Stimulated activated CD8-positive, alpha-beta memory T cell treated with anti-CD3 and anti-CD28 coated beads, Interleukin-4, amount 100 ng/mL, for 48 hours (primary cell): Measurements from ENCODE around the gene IGF2BP2.
"Not testable (repeated sequence)": the region's sequence is repeated elsewhere in the genome, so short reads cannot be mapped to it uniquely, and the experiment has no call there.

Experiments used
- DNase-seq: peaks from one replicate; pipeline ENCODE4 v3.0.0-alpha.2; 2020

The IGF2BP2 gene

DNA sequence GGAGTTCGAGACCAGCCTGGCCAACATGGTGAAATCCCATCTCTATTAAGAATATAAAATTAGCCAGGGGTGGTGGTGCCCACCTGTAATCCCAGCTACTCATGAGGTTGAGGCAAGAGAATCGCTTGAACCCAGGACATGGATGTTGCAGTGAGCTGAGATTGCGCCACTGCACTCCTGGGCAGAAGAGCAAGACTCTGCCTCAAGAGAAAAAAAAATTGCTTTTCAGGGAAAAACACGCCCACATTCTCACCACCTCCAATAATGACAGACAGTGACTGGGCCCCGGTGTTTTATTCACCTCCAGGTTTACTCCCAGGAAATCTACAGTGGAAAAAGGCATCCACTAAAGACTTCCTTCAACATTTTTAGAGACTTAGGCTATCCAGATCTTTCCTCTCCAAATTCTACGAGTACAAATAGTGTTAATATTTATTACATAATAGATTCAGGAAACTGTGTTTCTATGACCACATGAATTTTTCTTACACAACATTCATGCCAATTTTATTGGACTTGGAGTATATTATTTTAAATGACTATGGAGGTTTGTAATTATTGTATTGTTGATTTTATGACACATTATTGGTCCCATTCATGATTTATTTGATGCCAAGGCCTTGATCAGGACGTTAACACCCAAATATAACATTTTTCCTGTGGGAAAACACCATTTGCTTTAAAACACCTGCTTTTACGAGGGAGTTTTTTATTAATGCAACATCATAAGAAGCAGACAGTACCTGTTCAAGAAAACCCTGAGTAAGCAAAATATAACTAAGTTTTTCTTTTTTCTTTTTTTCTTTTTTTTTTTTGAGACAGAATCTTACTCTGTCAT, 26.6 kb downstream of the IGF2BP2 start:
- no peak for DNase-seq

- no peak for DNase-seq
Observed at GRCh38 chr3:185797108-185797881, 27.5 kb downstream of the IGF2BP2 start.

GRCh38 chr3:185796431-185797107, 28.3 kb downstream of the IGF2BP2 start:
- DNase-seq: no peak

DNA sequence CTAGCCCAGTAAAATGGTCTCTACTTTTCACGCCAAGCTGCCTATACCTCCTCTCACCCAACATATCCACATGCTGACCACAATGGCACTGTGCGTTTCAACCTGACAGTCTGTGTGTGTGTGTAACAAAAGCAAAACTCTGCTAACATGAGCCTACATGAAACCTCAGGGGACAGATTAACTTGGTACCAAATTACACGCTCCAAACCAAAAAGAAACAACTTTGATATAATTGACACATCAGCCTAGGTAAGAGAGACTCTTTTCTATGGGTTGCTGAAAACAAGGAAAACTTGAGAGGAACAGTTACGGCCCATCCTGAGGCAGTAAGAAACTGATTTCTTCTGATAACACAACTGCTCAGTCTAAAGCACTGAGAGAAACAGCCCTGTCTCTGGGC, 31.5 kb downstream of the IGF2BP2 start:
- DNase-seq: no peak

DNA sequence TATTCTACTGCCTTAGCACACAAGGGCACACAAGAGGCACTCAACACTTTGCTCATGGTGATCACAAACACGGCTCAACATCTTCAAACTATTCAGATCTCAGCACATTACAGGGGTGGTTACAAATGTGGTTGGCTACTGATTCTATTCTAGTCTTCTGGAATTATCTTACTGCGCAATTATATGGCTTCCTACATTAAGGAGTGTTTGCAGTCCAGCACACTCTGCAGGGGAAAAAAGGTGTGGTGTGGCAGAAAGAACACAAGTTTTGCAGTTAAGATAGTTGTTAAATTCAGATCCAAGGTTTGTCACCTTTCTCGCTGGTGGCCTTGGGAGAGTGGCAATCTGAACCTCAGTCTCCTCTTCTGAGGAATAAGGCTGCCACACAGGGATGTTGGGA, 31.9 kb downstream of the IGF2BP2 start:
- DNase-seq: no peak

DNA sequence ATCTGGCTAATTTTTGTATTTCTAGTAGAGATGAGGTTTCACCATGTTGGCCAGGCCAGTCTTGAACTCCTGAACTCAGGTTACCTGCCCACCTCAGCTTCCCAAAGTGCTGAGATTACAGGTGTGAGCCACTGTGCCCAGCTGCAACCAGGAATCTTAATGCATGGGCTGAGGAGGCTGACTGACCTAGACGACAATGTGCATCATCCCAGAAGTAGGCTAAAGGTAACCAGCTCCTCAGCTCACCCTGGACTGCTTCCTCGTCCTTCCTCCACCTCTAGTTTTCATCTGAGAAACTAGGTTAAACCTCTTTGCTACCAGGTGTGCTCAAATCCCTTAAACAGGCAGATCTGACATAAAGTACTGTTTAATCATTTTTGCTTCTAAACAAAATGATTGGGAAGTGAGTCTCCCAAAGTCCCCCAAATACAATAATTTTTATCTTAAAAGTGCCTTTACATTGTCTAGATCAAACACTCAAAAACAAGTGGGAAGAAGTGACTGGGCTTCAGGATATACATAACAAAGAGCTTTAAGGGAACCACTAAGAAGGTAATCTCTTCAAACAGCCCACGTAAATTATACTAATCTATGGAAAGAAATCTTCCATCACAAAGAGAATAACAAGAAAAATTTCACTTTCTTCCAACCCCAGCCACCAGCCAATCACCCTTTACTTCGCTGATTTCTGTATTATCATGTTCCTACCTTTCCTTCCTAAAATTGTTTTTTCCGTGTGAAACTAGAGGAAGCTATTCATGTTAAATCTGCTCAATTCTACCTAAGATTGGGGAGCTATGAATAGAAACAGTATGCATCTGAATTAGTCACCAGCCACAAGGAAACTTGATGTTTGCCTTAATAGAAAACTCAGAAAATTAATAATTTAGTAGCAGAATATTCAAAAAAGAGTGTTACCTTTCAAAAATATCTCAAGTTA, 34.7 kb downstream of the IGF2BP2 start:
- no peak for DNase-seq

GRCh38 chr3:185789134-185789533, 35.7 kb downstream of the IGF2BP2 start:
- no peak for DNase-seq

DNA sequence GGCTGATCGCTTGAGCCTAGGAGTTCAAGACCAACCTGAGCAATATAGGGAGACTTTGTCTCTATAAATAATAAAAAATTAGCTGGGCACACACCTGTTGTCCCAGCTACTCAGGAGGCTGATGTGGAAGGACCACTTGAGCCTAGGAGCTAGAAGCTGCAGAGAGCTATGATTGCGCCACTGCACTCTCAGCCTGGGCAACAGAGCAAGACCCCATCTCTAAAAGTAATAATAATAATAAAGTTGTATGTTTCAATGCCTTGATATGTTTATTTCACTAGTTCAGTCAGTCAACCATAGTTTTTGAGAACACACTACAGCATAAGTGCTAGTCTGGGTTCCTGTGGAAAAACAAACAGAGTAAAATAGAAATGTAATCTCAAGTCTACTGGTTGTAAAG, 36.5 kb downstream of the IGF2BP2 start:
- DNase-seq: no peak

DNA sequence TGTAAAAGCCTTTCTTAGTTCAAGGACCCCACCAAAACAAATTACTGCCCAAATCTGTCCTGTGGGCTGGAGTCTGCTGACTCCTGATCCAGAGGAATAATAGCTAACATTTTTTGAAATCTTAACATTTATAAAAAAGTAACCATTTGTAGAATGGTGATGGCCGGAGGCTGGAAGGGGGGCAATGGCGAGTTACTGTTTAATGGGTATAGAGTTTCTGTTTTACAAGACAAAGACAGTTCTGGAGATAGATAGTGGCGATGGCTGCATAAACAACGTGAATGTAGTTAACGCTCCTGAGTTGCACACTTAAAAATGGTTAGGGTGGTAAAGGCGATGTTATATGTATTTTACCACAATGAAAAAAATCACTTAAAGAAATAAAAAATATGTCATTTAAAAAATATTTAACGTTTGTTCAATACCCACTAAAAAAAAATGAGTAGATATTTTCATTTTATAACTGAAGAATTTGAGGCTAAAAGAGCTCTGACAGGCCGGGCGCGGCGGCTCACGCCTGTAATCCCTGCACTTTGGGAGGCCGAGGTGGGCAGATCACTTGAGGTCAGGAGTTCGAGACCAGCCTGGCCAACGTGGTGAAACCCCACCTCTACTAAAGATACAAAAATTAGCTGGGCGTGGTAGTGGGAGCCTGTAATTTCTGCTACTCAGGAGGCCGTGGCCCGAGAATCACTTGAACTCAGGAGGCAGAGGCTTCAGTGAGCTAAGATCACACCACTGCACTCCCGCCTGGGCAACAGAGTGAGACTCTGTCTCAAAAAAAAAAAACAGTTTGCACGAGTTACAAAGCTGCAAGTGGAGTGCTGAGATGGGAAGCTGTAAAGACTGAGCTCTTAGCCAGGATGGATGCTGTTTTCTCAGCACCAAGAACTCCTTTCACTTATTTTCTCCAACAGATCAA, 37.6 kb downstream of the IGF2BP2 start:
- DNase-seq: no peak

GRCh38 chr3:185786258-185786657, 38.6 kb downstream of the IGF2BP2 start:
- DNase-seq: not testable (repeated sequence)

GRCh38 chr3:185784317-185784716, 40.5 kb downstream of the IGF2BP2 start:
- no peak for DNase-seq

GRCh38 chr3:185781759-185782158, 43.1 kb downstream of the IGF2BP2 start:
- no peak for DNase-seq

- DNase-seq: no peak
Observed at GRCh38 chr3:185779461-185779860, 45.4 kb downstream of the IGF2BP2 start.

DNA sequence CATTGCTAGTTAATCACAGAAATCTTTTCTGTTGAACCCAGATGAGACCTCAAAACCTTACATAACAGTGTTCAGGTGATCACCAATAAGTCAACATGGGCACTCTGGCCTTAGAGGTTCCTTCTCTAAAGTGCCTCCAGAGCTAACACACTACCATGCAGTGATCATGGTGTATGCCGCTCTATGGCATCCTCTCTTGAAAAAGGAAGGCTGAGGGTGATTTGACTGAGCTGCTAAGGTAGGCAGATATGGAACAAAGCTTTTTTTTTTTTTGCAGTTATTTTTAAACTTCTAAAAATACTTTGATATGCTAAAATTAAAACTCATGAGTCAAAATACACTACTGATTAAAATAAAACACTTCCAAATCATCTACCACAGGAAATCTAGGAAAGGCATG, 46.0 kb downstream of the IGF2BP2 start:
- no peak for DNase-seq

GRCh38 chr3:185778094-185778493, 46.7 kb downstream of the IGF2BP2 start:
- DNase-seq: no peak

GRCh38 chr3:185770109-185770508, 54.7 kb downstream of the IGF2BP2 start:
- DNase-seq: no peak

- DNase-seq: peak; percentile 70
Observed at GRCh38 chr3:185768578-185768982, 56.3 kb downstream of the IGF2BP2 start.

DNA sequence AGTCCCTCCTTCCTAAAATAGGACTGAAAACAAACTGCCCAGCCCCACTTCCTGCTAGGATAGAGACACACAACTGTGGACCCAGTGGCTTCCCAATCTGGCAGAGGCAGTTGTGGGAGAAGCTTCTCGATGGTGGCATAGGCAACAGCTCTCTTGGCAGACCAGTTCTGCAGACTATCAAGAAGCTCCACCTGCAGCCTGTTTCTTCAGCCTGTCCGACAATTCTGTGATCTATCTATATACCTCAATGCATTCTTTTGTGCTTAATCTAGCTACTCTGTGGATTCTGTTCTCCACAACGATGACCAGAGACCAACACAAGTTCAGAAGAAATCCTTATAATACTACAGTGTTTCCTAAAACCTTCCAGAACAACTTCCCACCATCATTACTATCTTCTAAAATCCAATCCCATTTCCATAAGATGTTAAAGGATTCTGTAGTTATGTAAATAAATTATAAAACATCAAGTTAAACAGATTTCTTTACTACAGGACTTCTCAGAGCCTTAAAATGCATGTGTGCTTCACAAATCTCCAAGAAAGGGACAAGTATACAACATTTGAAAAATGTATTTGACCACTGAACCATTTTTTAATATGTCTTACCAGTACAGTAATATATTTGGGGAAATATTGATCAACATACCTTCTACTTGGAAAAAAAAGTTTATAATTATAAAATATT, 57.7 kb downstream of the IGF2BP2 start:
- DNase-seq: no peak

DNA sequence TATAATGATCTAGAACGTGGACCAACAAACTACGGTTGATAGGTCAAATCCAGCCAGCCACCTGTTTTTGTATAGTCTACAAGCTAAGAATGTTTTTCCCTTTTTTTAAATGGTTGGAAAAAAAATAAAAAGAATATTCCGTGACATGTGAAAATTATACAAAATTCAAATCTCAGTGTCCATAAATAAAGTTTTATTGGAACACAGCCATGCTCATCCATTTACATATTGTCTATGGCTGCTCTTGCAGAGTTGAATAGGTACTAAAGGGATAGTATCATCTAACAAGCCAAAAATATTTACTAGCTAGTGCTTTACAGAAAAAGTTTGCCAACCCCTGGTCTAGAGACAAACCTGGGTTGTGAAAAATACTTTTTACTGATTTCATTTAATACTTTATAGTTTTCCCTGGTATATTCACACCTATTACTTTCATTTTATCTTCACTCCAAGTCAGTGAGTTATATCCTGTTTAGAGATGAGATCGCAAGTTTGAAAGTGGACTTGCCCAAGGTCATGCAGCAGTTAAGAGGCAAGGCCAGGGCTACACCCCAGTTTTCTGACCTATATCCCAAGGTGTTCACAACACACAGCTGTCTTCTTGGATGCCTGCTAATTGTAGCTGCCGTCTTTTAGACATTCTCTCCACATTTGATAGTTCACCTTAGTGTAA, 58.4 kb downstream of the IGF2BP2 start:
- no peak for DNase-seq

DNA sequence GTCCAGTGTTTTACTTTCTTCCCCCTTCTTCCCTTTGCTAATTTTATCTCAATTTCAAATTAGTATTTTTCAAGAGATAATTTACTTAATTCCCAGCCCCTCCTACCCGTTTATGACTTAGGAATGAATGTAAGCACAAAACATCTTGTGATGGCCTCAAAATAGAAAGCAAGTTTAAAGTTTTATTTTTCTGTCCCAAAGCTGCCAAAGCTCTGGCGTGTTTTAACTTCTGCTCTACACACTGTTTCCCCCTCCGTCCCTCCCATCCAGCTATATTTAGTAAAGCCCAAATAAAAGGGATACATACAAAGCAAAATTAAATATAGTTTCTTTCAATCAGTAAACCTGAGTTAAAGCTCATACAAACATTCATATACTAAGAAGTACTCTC, 59.9 kb downstream of the IGF2BP2 start:
- DNase-seq: no peak
